HG02870 (cell line): Measurements from ENCODE around the gene CPNE8.

Source experiments
- ATAC-seq: cut with Tn5 transposase; IDR thresholded peaks from one replicate; pipeline ENCODE4 v1.9.1; 2021; ENCODE audit warnings: mild to moderate bottlenecking, moderate library complexity; ENCODE audit not compliant: unreplicated experiment

Gene CPNE8

GRCh38 chr12:38838056-38838850 is 67.1 kb downstream of the CPNE8 start:
- ATAC-seq, result no peak

- no peak for ATAC-seq
Observed at GRCh38 chr12:38831715-38832114, 73.7 kb downstream of the CPNE8 start.

DNA sequence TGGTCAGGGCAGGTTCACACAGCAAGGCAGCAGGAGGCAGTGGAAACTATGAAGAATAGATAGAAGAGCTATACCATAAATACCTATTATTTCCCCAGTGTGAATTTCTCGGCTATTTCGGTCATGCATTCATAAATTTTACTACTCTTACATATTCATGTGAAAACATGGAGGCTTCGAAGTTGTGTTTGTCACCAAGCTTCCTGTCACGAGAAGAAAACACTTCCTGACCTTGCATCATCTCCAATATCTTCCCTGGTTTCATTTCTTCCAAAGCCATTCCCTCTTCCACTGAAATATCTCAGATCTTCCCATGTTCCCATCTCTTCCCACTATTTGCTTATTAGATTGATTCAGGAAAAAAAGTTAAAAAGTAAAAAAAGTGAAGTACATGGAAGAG is 80.4 kb downstream of the CPNE8 start:
- ATAC-seq, result no peak

DNA sequence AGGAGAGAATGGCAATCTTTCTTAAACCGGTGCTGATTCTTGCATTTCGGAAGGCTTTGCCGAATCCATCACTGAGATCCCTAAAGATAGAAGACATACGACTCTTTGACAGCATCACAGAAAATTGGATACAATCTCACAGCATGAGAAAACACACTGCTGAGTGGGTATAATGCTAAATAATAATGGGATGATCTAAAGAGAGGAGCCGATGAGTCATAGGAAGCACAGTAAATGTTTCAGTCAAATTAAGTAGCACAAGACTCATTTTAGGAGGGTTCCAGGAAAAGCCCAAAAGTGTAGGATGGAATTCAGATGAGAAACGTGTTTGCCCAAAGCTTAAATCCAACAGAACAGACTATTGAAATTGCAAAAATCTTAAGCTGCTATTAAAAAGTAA is 81.7 kb downstream of the CPNE8 start:
- no peak for ATAC-seq

GRCh38 chr12:38823314-38823713 is 82.1 kb downstream of the CPNE8 start:
- ATAC-seq, result no peak

DNA sequence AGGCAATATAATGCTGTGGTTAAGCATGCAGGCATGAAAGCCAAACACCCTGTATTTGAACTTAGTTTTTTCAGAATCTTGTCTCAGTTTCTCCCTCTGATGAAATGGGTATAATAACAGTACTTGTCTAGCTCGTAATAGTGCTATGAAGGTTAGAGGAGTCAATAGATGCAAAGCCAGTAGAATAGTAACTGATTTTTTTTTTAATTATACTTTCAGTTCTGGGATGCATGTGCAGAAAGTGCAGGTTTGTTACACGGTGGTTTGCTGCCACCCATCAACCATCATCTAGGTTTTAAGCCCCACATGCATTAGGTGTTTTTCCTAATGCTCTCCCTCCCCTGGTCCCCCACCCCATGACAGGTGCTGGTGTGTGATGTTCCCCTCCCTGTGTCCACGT is 87.4 kb downstream of the CPNE8 start:
- ATAC-seq, result no peak

- no peak for ATAC-seq
Observed at GRCh38 chr12:38813923-38814322, 91.5 kb downstream of the CPNE8 start.

GRCh38 chr12:38811814-38812356 is 93.5 kb downstream of the CPNE8 start:
- no peak for ATAC-seq

- ATAC-seq, result no peak
Observed at GRCh38 chr12:38809832-38810231, 95.6 kb downstream of the CPNE8 start.

DNA sequence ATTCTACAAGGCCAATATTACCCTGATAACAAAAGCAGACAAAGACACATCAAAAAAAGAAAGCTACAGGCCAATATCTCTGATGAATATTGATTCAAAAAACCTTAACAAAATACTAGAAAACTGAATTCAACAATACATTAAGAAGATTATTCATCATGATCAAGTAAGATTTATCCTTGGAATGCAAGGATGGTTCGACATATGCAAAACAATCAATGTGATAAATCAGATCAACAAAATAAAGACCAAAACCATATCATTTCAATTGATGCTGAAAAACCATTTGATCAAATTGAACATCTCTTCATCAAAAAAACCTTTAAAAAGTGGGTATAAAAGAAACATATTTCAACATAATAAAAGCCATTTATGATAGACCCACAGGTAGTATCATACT is 117.3 kb downstream of the CPNE8 start:
- no peak for ATAC-seq

- ATAC-seq, result no peak
Observed at GRCh38 chr12:38785381-38785780, 120.0 kb downstream of the CPNE8 start.

GRCh38 chr12:38783304-38783703 is 122.1 kb downstream of the CPNE8 start:
- no peak for ATAC-seq

GRCh38 chr12:38782359-38782758 is 123.0 kb downstream of the CPNE8 start:
- ATAC-seq, result no peak

- no peak for ATAC-seq
Observed at GRCh38 chr12:38776647-38777046, 128.7 kb downstream of the CPNE8 start.

GRCh38 chr12:38775457-38775856 is 129.9 kb downstream of the CPNE8 start:
- peak; percentile 95 for ATAC-seq

DNA sequence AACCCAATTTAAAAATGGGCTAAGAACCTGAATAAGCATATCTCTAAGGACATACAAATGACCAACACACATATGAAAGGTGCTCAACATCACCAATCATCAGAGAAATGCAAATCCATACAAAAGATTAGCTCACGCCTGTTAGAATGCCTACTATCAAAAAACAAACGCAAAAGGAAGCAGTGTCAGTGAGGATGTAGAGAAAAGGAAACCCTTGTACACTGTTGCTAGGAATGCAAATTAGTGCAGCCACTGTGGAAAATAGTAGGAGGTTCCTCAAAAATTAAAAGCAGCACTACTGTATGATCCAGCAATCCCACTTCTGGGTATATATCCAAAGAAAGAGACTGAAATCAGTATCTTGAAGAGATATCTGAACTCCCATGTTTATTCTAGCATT is 133.0 kb downstream of the CPNE8 start:
- no peak for ATAC-seq

DNA sequence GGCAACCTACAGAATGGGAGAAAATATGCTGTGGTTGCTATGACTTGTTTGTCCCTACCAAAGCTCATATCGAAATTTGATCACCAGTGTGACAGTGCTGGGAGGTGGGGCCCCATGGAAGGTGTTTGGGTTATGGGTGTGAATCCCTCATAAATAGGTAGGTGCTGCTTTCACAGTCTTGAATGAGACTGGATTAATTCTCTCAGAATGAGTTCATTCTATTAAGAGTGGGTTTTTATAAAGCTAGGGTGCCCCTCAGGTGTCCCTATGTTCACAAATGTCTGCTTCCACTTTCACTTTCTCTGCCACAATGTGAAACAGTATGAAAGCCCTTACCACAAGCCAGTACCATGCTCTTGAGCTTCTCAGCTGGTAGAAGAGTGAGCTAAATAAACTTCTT is 133.5 kb downstream of the CPNE8 start:
- ATAC-seq, result peak; percentile 54

DNA sequence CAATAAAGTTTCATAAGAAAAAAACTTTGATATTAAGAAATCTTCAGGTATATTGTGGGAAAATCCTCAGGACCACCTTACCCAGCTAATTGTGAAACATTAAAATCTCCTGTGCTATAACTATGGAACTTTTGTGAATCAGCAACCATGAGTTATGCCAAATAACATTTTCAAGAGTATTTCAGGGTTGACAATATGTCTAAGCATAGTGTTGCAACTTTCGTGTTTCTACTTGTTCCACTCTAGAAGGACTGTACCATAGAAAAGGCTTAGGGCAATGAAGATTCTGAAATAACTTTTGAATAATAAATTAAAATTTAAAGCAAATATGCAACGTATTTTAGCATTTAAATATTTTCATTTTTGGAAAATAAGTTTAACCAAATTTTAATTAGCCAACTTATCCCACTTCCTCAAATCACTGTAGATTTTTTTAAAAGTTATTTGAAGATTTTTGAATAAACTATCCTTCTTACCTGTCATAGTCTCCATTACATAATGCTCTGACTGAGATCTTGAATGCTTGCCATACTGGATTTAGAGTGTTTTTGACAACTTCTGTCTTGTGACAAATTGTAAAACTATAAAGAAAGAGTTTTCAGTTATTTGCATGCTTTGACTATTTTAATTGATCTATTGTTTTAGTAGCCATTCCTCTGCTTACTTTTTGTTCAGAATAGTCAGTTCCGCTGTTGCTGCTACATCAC is 143.6 kb downstream of the CPNE8 start:
- no peak for ATAC-seq

GRCh38 chr12:38761111-38761510 is 144.3 kb downstream of the CPNE8 start:
- no peak for ATAC-seq

DNA sequence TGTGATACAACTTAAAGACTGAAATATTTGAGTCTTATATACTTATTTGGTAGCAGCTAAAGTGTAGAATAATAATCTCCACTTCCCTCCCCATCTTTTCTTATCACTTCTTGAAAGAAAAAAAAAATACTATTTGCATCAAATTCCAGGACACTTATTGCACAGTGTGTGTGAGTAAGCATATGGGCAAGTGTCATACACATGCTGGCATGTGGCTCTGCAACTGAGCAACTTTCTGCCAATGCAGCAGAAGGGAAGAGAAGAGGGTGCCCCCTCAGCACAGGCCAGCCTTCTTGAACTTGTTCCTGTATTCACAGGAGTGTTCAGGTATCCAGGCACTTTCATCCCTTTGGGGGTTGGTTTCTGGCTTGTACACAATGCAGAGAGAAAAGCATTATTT is 145.8 kb downstream of the CPNE8 start:
- no peak for ATAC-seq

DNA sequence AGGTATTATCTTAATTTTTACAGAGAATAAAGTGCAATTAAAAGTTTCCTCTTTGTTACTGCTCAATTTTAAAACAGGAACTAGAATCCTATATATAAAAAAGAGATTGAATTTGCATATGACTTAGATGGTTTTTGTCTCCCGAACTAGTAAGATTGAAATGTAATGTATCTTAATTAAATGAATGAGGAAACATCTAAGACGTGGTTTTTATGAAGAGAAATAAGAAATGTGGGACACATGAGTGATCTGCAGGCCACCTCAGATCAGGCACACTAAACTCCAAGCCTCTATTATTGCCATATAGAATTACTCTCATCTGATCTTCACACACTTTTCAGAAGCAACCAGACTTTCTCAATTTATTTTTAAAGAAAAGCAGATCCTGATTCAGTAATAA is 158.6 kb downstream of the CPNE8 start:
- ATAC-seq, result no peak

DNA sequence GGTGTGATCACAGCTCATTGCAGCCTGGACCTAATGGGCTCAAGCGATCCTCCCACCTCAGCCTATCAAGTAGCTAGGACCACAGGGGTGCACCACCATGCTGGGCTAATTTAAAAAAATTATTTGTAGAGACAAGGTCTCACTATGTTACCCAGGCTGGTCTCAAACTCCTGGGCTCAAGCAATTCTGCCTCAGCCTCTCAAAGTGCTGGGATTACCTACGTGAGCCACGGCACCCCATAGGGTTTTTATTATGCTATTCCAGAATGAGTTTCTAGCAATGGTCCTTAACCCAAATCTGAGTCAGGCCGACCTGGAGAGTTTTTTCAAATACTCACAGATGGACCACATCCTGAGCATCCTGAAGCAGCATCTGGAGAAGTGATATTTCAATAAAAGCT is 159.8 kb downstream of the CPNE8 start:
- ATAC-seq, result no peak
